ENCODE measurements around the gene LPP. TPM values are rescaled to one million over a fixed set of nuclear protein-coding genes. Genes with fewer than 3 reads are reported as not detected.

LPP gene
- total RNA-seq, 4 donors from 2014 or later, result 1,872 to 3,079 (median 2,300) TPM

- WGBS, result 77% methylated on average over 3 of the region's 3 CpGs
- no peaks in the 10 kb centered on the region for H3K9me3 ChIP-seq
- no peak overlapping the region for H3K4me3 ChIP-seq
- intact Hi-C loops (cut with DNase I), result no loop called here
- DNase-seq (ENCODE audit: extremely low spot score), result no peak
- TF ChIP-seq EP300 (IDR thresholded peaks at IDR 0.05) (no peak), POLR2A (IDR thresholded peaks at IDR 0.05; ENCODE audit: low read depth) (no peak), POLR2AphosphoS5 (IDR thresholded peaks at IDR 0.05) (no peak), CTCF (IDR thresholded peaks at IDR 0.05) (no peak)
- no peaks in the 10 kb centered on the region for H3K27me3 ChIP-seq
- peaks cover 17 to 100% (median 87%) of the 10 kb centered on the region in 4 donors for H3K4me1 ChIP-seq
- H3K27ac ChIP-seq (replicated peaks in 1 of 4), result no peak overlapping the region
- no peaks in the 10 kb centered on the region for H3K36me3 ChIP-seq
These were observed 178.1 kb downstream of the LPP start for GRCh38 chr3:188332085-188332484.

GRCh38 chr3:188335656-188336055 lies 181.7 kb downstream of the LPP start:
- H3K36me3 ChIP-seq, result no peaks in the 10 kb centered on the region
- H3K9me3 ChIP-seq, result no peaks in the 10 kb centered on the region
- no peaks in the 10 kb centered on the region for H3K27me3 ChIP-seq
- intact Hi-C loops (cut with DNase I), result no loop called here
- 89% methylated on average over 3 of the region's 3 CpGs for WGBS
- TF ChIP-seq POLR2AphosphoS5 (IDR thresholded peaks at IDR 0.05), result no peak
- no peak for TF ChIP-seq POLR2A (IDR thresholded peaks at IDR 0.05; ENCODE audit: low read depth)
- no peak for TF ChIP-seq EP300 (IDR thresholded peaks at IDR 0.05)
- no peak for TF ChIP-seq CTCF (IDR thresholded peaks at IDR 0.05)
- H3K4me1 ChIP-seq, result peaks cover 31 to 100% (median 92%) of the 10 kb centered on the region in 4 donors
- peak overlapping the region; percentile 31 to 63 (median 52) for H3K27ac ChIP-seq (replicated peaks in 1 of 4)
- H3K4me3 ChIP-seq, result no peak overlapping the region
- no peak for DNase-seq (ENCODE audit: extremely low spot score)

GRCh38 chr3:188336178-188336577 lies 182.2 kb downstream of the LPP start:
- no peak overlapping the region for H3K4me3 ChIP-seq
- no peak for DNase-seq (ENCODE audit: extremely low spot score)
- no peaks in the 10 kb centered on the region for H3K36me3 ChIP-seq
- intact Hi-C loops (cut with DNase I), result no loop called here
- H3K4me1 ChIP-seq, result peaks cover 29 to 100% (median 92%) of the 10 kb centered on the region in 4 donors
- TF ChIP-seq EP300 (IDR thresholded peaks at IDR 0.05) (no peak), CTCF (IDR thresholded peaks at IDR 0.05) (no peak)
- no peaks in the 10 kb centered on the region for H3K9me3 ChIP-seq
- peak overlapping the region; percentile 31 to 63 (median 52) for H3K27ac ChIP-seq (replicated peaks in 1 of 4)
- no peaks in the 10 kb centered on the region for H3K27me3 ChIP-seq

- 77% methylated on average over 4 of the region's 4 CpGs for WGBS
- DNase-seq (ENCODE audit: extremely low spot score), result no peak
These were observed 183.3 kb downstream of the LPP start for GRCh38 chr3:188337232-188337631.

More at GRCh38 chr3:188337232-188337631, 183.3 kb downstream of the LPP start:
- Histone ChIP-seq H3K9me3 (no peaks in the 10 kb centered on the region), H3K27ac (replicated peaks in 1 of 4) (peak overlapping the region; percentile 31 to 63 (median 52)), H3K4me3 (no peak overlapping the region), H3K36me3 (no peaks in the 10 kb centered on the region), H3K27me3 (no peaks in the 10 kb centered on the region), H3K4me1 (peaks cover 25 to 100% (median 91%) of the 10 kb centered on the region in 4 donors)
- TF ChIP-seq EP300 (IDR thresholded peaks at IDR 0.05) (no peak), CTCF (IDR thresholded peaks at IDR 0.05) (no peak), POLR2A (IDR thresholded peaks at IDR 0.05; ENCODE audit: low read depth) (no peak), POLR2AphosphoS5 (IDR thresholded peaks at IDR 0.05) (peak in 1 of 2 donors; percentile 9)
- intact Hi-C loops (cut with DNase I), result no loop called here
